ENCODE results near the gene POU3F3.

Gene POU3F3

GRCh38 chr2:104861351-104862057, 7.6 kb downstream of the POU3F3 start:
- no peak for DNase-seq (ENCODE audit: low read depth)

- DNase-seq (ENCODE audit: low read depth), result no peak
Observed at GRCh38 chr2:104862058-104862941, 8.4 kb downstream of the POU3F3 start.

- no peak for DNase-seq (ENCODE audit: low read depth)
Observed at GRCh38 chr2:104863146-104863467, 9.2 kb downstream of the POU3F3 start.

GRCh38 chr2:104863468-104864279, 9.8 kb downstream of the POU3F3 start:
- DNase-seq (ENCODE audit: low read depth), result no peak

- no peak for DNase-seq (ENCODE audit: low read depth)
Observed at GRCh38 chr2:104864280-104865095, 10.6 kb downstream of the POU3F3 start.

- DNase-seq (ENCODE audit: low read depth), result no peak
Observed at GRCh38 chr2:104865096-104865470, 11.2 kb downstream of the POU3F3 start.

GRCh38 chr2:104866122-104866864, 12.4 kb downstream of the POU3F3 start:
- no peak for DNase-seq (ENCODE audit: low read depth)

- DNase-seq (ENCODE audit: low read depth), result no peak
Observed at GRCh38 chr2:104866883-104867812, 13.2 kb downstream of the POU3F3 start.

- DNase-seq (ENCODE audit: low read depth), result no peak
Observed at GRCh38 chr2:104867813-104868504, 14.0 kb downstream of the POU3F3 start.

- no peak for DNase-seq (ENCODE audit: low read depth)
Observed at GRCh38 chr2:104868505-104868866, 14.6 kb downstream of the POU3F3 start.

- no peak for DNase-seq (ENCODE audit: low read depth)
Observed at GRCh38 chr2:104870100-104870975, 16.4 kb downstream of the POU3F3 start.

GRCh38 chr2:104871649-104871971, 17.7 kb downstream of the POU3F3 start:
- no peak for DNase-seq (ENCODE audit: low read depth)

- DNase-seq (ENCODE audit: low read depth), result no peak
Observed at GRCh38 chr2:104871972-104872865, 18.3 kb downstream of the POU3F3 start.

- peak; percentile 62 for DNase-seq (ENCODE audit: low read depth)
Observed at GRCh38 chr2:104872866-104873688, 19.2 kb downstream of the POU3F3 start.

- DNase-seq (ENCODE audit: low read depth), result no peak
Observed at GRCh38 chr2:104873689-104874054, 19.8 kb downstream of the POU3F3 start.

GRCh38 chr2:104874230-104874629, 20.3 kb downstream of the POU3F3 start:
- DNase-seq (ENCODE audit: low read depth), result no peak

GRCh38 chr2:104875262-104875661, 21.3 kb downstream of the POU3F3 start:
- DNase-seq (ENCODE audit: low read depth), result no peak
